GOT3 (cell line): Measurements from ENCODE around the gene LMX1B.
"Not testable (repeated sequence)": the region's sequence is repeated elsewhere in the genome, so short reads cannot be mapped to it uniquely, and the experiment has no call there.

Source experiments
- DNase-seq: peaks from one replicate; lab custom pipeline; 2025; ENCODE audit warnings: mixed read lengths; lab: John Stamatoyannopoulos, UW

LMX1B gene

DNA sequence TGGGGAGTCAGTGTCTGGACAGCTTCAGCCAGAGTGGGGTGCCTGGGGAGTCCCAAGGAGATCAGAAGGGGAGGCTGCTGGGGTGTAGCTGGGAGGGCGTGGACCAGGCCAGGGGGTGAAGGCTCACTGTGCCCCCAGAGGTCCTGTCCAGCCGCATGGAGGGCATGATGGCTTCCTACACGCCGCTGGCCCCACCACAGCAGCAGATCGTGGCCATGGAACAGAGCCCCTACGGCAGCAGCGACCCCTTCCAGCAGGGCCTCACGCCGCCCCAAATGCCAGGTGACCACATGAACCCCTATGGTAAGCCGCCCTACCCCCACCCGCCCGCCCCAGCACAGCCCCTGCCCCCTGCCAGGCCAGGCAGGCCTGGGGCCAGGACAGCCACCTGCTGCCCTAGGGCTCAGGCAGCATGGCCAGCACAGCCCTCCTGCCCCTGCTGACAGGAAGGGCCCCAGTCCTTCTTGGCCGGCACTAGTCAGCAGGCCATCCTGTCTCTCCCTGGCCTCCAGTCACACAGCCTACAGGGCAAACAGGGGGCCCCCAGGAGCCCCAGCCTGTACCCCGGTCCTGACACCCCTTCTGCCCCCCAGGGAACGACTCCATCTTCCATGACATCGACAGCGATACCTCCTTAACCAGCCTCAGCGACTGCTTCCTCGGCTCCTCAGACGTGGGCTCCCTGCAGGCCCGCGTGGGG lies 82.1 kb downstream of the LMX1B start:
- no peak for DNase-seq

DNA sequence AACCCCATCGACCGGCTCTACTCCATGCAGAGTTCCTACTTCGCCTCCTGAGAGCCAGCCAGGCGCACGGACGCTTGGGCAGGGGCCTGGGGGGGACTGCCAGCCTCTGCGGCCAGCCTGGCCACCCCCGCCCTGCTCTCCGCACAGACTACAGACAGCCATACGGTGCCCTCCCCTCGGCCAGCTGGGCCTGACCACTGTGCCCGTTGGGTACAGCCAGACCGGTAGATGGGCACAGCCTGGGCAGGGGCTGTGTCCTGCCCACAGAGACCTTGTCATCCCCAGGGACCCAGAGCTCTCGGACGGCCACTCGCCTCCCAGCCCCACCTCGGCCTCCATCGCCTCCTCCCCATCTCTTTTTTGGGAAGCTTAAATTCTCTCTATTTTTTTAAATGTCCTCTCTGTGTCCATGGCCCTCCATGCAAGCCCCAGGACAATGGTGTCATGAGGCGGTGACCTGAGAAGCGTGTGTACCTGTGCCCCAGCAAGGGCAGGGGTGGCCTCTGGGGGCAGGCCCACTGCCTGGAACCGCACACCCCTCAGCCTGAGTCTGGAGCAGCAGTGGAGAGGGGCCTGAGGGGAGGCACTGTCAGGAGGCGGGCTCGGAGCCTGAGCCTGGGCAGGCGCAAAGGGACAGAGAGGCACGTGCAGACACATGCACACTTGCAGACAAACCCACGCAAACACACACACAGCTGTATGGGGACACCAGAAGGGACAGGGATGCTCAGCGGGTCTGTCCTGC lies 82.8 kb downstream of the LMX1B start:
- no peak for DNase-seq

GRCh38 chr9:126697330-126697729 lies 83.6 kb downstream of the LMX1B start:
- DNase-seq: no peak

DNA sequence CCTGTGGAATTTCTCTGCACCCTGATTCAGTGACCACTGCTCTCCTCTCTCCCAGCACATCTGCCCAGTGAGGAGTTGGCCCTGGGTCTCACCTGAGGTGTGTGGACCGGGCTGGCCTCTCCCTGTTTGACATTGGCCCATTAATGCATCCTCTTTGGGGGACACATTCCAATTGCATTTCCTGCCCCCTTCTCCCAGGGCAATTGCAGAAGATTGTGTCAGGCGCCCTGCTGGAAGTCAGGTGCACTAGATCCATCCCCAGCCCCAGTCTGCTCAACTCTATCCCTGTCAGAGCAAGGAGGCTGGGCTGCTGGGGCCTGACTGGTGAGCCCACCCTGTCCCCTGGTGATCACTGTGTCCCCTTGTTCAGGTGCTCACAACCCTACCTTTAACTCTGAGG lies 84.5 kb downstream of the LMX1B start:
- no peak for DNase-seq

DNA sequence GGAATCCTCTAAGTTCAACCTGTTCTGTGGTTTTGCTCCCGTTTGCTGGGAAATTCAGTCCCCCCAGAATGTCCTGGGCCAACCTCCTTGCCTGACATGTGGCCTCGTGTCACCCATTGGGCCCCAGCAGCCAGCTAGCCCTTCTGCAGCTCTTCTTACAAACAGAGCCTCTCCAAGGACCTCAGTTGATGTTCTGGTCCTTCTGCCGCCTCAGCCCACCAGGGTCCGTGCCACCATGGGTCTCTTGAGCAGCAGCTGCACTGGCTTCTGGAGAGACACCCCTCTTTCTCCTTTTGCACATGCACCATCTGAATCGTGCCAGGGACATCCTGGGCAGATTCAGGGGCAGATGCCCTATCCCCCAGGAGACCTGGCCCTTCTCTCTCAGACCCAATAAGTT lies 85.0 kb downstream of the LMX1B start:
- no peak for DNase-seq

GRCh38 chr9:126699401-126699881 lies 85.7 kb downstream of the LMX1B start:
- no peak for DNase-seq

DNA sequence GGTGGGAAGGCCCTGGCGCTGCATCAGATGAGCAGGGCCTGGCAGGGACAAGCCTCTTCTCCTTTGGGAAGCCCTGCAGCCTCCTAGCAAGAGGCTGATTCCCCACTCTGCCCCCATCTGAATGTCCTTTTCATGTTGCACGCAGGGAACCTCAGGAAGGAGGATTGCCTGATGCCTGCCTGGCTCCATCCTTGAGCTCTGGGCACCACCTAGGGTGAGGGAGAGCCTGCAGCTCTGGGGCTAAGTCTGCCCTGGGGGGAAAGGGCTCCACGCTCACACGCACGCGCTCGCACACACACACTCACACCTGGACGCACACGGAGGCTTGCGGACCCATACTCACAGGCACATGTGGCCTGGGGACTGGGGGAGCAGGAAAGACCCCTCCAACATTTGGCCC lies 86.6 kb downstream of the LMX1B start:
- DNase-seq: no peak

DNA sequence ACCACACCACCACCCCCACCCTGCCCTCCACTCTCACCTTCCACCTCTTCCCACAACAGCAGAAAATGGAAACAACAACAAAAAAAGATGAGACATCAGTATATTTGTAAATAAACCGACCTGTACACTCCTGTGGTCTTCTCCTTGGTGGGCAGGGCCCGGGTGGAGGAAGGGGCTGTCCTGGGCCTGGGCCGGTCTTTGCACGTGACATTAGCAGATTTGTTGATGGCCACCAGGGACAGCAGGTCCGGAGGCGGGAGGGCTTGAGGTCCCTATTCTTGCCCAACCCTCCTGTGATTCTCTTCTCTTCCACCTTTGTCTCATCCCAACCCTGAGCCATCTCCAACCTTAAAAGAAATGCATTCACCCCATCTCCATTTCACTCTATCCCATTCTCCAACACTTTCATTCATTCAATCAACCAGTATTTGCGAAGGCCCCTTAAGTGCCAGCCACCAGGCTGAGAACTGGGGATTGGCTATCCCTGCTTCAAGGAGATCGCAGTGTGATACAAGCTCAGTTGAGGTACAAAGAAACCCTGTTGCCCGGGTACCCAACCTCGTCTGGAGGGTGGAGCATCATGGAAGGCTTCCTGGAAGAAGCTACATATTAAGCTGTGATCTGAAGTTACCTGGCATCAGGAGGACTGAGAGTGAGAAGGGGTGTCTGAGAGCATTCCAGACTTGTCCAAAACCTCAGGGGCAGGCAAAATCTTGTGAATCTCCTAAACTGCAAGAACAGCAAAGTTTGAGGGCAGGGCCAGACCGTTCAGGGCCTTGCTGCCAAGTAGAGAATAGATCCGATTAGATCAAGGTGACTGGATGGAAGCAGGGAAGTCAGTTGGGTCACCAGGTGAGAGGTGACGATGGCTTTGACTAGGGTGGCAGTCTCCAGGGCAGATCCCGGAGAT lies 87.4 kb downstream of the LMX1B start:
- no peak for DNase-seq

GRCh38 chr9:126701813-126702140 lies 88.0 kb downstream of the LMX1B start:
- DNase-seq: no peak

DNA sequence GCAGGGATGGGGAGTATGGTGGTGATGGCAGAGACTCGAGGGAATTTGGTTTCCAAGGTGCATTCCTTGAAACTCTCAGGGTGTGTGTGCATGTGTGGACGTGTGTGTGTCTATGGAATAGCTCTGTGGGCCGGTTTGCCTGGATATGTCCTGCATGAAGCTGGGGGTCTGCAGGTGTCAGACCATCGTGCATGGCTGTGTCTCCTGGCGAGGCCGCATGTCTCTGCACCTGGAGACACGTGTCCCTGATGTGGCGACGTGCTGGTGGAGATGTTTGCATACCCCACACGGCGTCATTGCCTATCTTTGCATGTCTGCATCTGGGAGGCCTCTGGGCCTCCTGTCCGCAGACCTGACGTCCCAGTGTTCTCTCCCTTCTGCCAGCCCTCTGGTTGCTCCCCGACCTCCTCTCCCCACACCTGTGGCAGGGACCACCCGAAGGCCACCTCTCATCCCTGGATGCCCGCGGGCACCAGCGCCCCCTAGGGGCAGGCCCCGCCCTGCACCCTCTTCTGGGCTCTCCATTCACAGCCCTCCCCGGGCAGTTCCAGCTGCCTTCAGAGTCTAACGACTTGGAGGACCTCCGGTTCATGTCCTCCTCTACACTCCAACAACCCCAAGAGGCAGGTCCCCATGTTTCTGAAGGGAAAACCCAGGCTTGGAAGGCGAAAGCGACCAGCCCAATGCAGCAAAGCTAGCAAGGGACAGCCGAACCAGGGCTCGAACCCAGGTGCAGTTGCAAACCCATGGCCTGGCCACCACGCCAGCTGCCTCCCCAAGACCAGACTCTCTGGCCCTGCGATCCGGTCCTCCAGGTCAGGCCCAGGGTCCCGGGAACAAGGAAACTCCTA lies 88.6 kb downstream of the LMX1B start:
- no peak for DNase-seq

DNA sequence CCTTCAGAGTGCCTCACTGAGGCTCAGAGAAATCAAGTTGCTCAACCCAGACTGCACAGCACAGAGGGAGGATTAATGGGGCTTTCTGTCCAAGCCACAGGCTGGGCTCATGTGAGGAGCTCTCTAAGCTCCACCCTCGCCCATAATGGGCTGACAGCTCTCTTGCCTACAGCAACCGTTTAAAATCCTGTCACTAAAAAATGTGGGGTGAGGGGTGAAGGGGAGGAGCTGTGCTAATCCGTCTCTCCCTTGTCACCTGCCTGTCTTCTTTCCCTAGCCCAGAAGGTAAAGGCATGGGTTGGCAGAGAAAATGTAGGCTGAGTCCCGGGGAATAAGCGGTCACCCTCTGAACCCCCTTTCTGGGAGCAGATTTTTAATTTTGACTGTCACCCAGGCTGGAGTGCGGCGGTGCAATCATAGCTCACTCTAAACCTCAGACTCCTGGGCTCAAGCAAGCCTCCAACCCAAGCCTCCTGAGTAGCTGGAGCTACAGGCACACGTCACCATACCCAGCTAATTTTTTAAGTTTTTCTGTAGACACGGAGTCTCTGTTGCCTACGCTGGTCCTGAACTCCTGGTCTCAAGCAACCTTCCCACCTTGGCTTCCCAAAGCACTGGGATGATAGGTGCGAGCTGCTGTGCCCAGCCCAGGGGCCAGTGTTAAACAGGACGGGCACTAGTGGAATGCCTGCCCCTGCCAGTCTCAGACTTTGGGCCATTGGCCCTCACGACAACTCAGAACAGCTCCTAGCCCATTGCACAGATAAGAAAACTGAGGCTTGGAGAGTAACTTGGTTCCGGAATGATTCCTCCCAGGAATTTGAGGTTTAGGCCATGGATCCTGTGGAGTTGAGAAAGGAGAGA lies 89.5 kb downstream of the LMX1B start:
- DNase-seq: no peak

- no peak for DNase-seq
Measured at GRCh38 chr9:126703866-126704156, 90.1 kb downstream of the LMX1B start.

DNA sequence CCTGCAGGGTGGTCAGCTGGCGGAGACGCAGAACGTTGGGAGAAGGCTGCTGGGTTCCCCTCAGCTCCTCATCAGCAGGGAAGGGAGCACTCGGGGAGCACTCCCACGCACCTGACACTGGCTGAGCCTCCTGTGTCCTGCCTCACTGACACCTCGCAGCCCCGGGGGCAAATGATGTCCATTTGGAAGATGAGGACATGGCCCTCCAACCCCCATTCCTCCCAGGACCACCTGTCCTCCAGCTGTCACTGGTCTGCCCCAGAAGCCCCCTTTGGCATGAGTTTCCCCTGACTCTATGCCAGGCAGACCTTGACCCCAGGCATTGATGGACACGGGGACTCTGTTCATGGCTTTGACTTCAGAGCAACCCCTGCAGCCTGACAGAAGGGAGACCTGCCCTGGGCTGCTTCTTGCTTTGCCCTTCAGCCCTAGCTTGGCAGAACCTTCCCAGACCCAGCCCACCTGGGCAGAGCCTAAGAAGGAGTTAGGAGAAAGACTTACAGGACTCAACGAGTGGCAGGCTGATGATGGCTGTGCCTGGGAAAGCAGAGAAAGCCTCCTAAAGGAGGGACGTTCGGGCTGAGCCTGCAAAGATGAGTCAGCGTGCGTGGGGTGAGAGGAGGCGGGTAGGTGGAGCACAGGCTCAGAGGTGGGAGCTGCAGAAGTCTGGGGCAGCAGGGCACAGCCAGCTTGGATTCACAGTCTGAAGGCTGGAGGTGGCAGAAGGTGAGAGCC lies 90.6 kb downstream of the LMX1B start:
- no peak for DNase-seq

DNA sequence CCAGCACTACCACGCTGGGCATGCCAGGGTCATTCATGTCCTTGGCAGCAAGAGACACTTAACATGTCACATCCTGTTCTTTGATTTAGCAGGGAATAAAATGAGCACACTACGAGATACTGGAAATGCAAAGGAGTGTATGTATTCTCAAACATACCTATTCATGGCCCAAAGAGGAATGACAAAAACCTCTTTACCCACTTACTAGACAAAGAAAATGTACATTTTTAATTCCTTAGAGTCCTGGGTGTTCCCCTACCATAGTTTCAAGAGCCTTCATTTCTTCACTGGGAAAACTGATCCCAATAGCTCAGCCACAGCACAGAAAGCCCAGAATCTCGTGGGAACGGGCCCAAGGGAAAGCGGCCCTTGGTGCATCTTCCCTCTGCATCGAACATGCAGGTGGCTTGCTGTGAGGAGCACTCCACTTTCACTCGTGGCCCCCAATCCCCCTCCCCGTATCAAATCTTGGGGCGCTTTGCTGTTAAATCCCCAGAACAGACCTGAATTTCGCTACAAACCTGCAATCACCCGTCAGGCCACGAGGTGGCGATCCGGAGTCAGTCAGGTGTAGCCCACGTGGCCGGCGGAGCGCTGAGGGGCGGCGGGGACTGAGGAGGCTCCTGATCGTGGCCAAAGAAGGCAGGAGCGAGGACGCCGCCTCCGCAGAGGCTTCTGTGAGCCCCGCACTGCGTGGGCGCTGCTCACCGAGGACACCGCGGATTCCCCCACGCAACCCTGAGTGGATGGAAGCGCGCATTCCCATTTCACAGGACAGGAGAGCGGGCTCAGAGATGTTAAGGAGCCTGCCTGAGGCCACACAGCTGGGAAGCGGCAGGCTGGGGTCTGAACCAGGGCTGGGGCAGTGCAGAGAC lies 91.4 kb downstream of the LMX1B start:
- no peak for DNase-seq

DNA sequence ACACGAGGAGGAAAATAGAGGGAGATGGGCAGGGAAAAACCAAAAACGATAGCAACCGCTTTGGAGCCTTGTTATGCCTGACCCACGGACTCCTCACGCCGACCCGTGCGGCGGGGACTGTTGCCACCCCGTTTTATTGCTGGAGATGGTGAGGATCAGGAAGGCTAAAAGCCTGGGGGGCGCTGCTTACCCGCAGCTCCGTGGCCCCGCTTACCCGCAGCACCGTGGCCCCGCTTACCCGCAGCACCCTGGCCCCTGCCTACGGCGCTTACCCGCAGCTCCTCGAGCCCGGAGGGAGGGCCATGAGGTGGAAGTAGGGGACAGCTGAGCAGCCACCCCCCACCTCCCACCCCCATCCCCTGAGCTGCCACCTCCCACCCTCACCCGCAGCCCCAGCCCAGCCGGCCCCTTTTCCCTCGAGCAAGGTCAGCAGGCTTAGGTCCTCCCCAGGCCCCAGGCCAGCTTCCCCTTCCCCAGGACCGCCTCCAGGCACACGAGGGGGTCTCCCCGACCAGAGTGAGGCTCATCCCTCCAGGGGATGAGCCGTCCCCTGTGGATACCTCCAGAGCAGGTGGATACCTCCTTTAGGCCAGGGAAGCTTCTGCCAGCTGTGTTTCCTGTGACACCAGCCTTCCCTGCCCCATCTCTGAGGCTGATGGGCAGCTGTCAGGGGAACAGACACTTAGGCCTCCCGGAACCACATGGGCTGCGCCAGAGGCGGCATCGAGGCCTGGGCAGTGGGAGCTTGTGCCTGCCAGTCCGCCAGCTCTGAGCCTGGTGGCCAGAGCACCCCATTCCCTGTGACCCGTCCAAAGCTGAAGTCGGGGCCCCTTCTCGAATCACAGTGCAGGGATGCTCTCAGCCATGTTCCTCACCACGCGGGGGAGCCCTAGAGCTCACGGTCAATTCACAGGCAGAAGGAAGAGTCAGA lies 92.3 kb downstream of the LMX1B start:
- DNase-seq: no peak

DNA sequence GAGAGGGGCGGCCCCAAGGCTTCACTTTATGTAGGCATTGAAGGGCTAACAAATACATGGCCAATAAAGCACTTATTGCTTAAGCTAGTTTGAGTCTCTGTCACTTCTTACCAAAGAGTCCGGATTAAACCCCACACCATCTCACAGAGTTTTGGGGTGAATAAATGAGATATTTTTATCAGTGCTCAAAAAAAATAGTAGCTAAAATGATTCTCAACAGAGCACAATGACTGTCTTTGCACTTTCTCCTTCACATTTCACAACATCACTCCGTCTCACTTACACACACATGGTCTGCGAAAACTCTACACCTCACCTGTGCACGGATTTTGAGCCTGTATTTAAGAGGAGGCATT lies 92.9 kb downstream of the LMX1B start:
- DNase-seq: no peak

- no peak for DNase-seq
Measured at GRCh38 chr9:126707083-126707482, 93.4 kb downstream of the LMX1B start.

GRCh38 chr9:126707712-126708111 lies 94.0 kb downstream of the LMX1B start:
- DNase-seq: not testable (repeated sequence)
